Activated T-cell treated with anti-CD3 and anti-CD28 coated beads for 24 hours (primary cell): Measurements from ENCODE around the gene ZNF207.
"Not testable (repeated sequence)": the region's sequence is repeated elsewhere in the genome, so short reads cannot be mapped to it uniquely, and the experiment has no call there.

Experiments used
- DNase-seq: peaks from one replicate; pipeline ENCODE4 v3.0.0-alpha.2; 2020; ENCODE audit warnings: low read depth

Gene ZNF207

GRCh38 chr17:32349854-32350665, at the start of gene ZNF207:
TSS of gene ZNF207 (plus strand) at chr17:32350157. CDS start at chr17:32350286, 129 bp downstream.
- peak; percentile 94 for DNase-seq

- no peak for DNase-seq
Measured at GRCh38 chr17:32302037-32302436, 47.9 kb upstream of the ZNF207 start.

- DNase-seq, result no peak
Measured at GRCh38 chr17:32302860-32303649, 46.9 kb upstream of the ZNF207 start.

- no peak for DNase-seq
Measured at GRCh38 chr17:32303781-32304288, 46.1 kb upstream of the ZNF207 start.

GRCh38 chr17:32305049-32305448, 44.9 kb upstream of the ZNF207 start:
- no peak for DNase-seq

GRCh38 chr17:32307658-32308057, 42.3 kb upstream of the ZNF207 start:
- DNase-seq, result no peak

GRCh38 chr17:32311028-32311536, 38.9 kb upstream of the ZNF207 start:
- DNase-seq, result no peak

- no peak for DNase-seq
Measured at GRCh38 chr17:32314636-32315035, 35.3 kb upstream of the ZNF207 start.

- no peak for DNase-seq
Measured at GRCh38 chr17:32315171-32315570, 34.8 kb upstream of the ZNF207 start.

- DNase-seq, result not testable (repeated sequence)
Measured at GRCh38 chr17:32316653-32317052, 33.3 kb upstream of the ZNF207 start.

GRCh38 chr17:32317353-32317752, 32.6 kb upstream of the ZNF207 start:
- DNase-seq, result no peak

GRCh38 chr17:32318071-32318470, 31.9 kb upstream of the ZNF207 start:
- DNase-seq, result no peak

GRCh38 chr17:32319548-32319905, 30.4 kb upstream of the ZNF207 start:
- DNase-seq, result peak; percentile 73

- not testable (repeated sequence) for DNase-seq
Measured at GRCh38 chr17:32320080-32320479, 29.9 kb upstream of the ZNF207 start.

- DNase-seq, result no peak
Measured at GRCh38 chr17:32320847-32321246, 29.1 kb upstream of the ZNF207 start.

GRCh38 chr17:32323046-32323445, 26.9 kb upstream of the ZNF207 start:
- DNase-seq, result no peak

GRCh38 chr17:32323811-32324491, 26.0 kb upstream of the ZNF207 start:
- peak; percentile 1 for DNase-seq

- no peak for DNase-seq
Measured at GRCh38 chr17:32327911-32328310, 22.0 kb upstream of the ZNF207 start.

- no peak for DNase-seq
Measured at GRCh38 chr17:32330147-32330546, 19.8 kb upstream of the ZNF207 start.

GRCh38 chr17:32331243-32332040, 18.5 kb upstream of the ZNF207 start:
- no peak for DNase-seq

- DNase-seq, result no peak
Measured at GRCh38 chr17:32333187-32333586, 16.8 kb upstream of the ZNF207 start.
